GM18868 (cell line): Measurements from ENCODE around the gene MIF.
"Not testable (repeated sequence)": the region's sequence is repeated elsewhere in the genome, so short reads cannot be mapped to it uniquely, and the experiment has no call there.

Experiments
- ATAC-seq: cut with Tn5 transposase; IDR thresholded peaks from one replicate; pipeline ENCODE4 v1.9.1; 2021; ENCODE audit warnings: mild to moderate bottlenecking, moderate library complexity; ENCODE audit not compliant: unreplicated experiment

The MIF gene

GRCh38 chr22:23893945-23894709, at the start of gene MIF:
MIF (plus strand) TSS chr22:23894383; CDS start chr22:23894475, 92 bp downstream.
- ATAC-seq: peak; percentile 81

- no peak for ATAC-seq
Observed at GRCh38 chr22:23844739-23845202, 49.4 kb upstream of the MIF start.

- ATAC-seq: no peak
Observed at GRCh38 chr22:23845265-23846080, 48.7 kb upstream of the MIF start.

- ATAC-seq: no peak
Observed at GRCh38 chr22:23846081-23846469, 48.1 kb upstream of the MIF start.

GRCh38 chr22:23847310-23847920, 46.8 kb upstream of the MIF start:
- no peak for ATAC-seq

GRCh38 chr22:23847991-23848864, 46.0 kb upstream of the MIF start:
- ATAC-seq: no peak

- no peak for ATAC-seq
Observed at GRCh38 chr22:23849009-23850006, 44.9 kb upstream of the MIF start.

GRCh38 chr22:23850136-23850611, 44.0 kb upstream of the MIF start:
- no peak for ATAC-seq

- ATAC-seq: peak; percentile 29
Observed at GRCh38 chr22:23856721-23857605, 37.2 kb upstream of the MIF start.

- ATAC-seq: peak; percentile 93
Observed at GRCh38 chr22:23857606-23858483, 36.3 kb upstream of the MIF start, which contains the start of gene SLC2A11. SLC2A11 (plus strand) TSS chr22:23857875; CDS start chr22:23858000, 125 bp downstream.

GRCh38 chr22:23858484-23858815, 35.7 kb upstream of the MIF start:
- no peak for ATAC-seq

GRCh38 chr22:23859201-23859600, 35.0 kb upstream of the MIF start:
- no peak for ATAC-seq

- ATAC-seq: not testable (repeated sequence)
Observed at GRCh38 chr22:23860187-23860586, 34.0 kb upstream of the MIF start.

- no peak for ATAC-seq
Observed at GRCh38 chr22:23862103-23862502, 32.1 kb upstream of the MIF start.

GRCh38 chr22:23864499-23865154, 29.6 kb upstream of the MIF start:
- ATAC-seq: not testable (repeated sequence)

GRCh38 chr22:23868580-23868979, 25.6 kb upstream of the MIF start:
- no peak for ATAC-seq

GRCh38 chr22:23874871-23875270, 19.3 kb upstream of the MIF start:
- ATAC-seq: no peak
